GM18951 (cell line): Measurements from ENCODE around the gene SH3RF3.

Source experiments
- POLR2A ChIP-seq: IDR thresholded peaks from 4 replicates; pipeline ENCODE4 v1.6.1; 2011; ENCODE audit warnings: mild to moderate bottlenecking; ENCODE audit not compliant: insufficient read length, insufficient read depth; ENCODE audit errors: extremely low read depth
- in situ Hi-C: fragments of 300-500 bp; cut with MboI; formaldehyde crosslinking; loops from one replicate; pipeline ENCODE4 v1.12.0; 2022; ENCODE audit warnings: low sequenced_read_pairs, mixed read lengths, inconsistent platforms; ENCODE audit not compliant: unreplicated experiment

The SH3RF3 gene

DNA sequence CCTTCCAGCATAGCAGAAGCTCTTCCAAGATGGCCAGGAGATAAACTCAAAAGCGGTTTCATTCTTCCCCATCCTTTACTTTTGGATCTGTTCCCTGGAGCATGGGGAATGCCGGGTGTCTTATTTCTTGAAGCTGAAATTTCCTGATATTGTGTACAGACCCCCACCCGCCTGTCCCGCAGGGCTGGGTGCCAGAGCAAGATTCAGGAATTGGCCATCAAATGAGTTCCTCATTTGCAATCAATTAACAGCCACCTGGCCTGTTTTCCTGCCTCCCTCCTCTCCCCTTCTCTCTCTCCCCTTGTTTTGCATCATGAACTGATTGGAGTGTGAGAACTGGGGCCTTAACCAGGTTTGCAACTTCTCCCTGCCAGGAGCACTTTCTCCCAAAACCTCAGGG, 202.1 kb downstream of the SH3RF3 start:
- no peak for TF ChIP-seq POLR2A
- in situ Hi-C loops = no loop called here

- no peak for TF ChIP-seq POLR2A
- in situ Hi-C loops = no loop called here
Observed at GRCh38 chr2:109331896-109332848, 203.2 kb downstream of the SH3RF3 start.

DNA sequence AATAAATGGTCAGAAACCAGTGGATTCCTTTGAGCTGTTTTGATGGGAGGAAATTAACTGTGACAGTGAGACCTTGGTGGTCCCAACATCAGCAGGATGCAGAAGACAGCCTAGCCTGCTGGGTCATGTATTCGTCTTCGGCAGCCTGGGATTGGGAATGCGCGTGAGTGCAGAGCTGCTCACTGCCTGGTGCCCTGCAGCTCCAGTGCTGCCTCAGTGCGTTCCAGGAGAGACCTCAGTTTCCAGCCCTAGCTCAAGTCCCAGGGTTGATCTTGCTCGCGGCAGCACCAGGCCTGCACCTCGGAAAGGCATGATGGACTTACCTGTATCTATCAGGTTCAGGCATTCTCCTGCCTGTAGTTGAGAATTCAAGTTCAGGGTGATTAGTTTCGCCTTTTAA, 203.9 kb downstream of the SH3RF3 start:
- TF ChIP-seq POLR2A = no peak
- in situ Hi-C loops = no loop called here

- in situ Hi-C loops = no loop called here
- no peak for TF ChIP-seq POLR2A
Observed at GRCh38 chr2:109333414-109334210, 204.6 kb downstream of the SH3RF3 start.

DNA sequence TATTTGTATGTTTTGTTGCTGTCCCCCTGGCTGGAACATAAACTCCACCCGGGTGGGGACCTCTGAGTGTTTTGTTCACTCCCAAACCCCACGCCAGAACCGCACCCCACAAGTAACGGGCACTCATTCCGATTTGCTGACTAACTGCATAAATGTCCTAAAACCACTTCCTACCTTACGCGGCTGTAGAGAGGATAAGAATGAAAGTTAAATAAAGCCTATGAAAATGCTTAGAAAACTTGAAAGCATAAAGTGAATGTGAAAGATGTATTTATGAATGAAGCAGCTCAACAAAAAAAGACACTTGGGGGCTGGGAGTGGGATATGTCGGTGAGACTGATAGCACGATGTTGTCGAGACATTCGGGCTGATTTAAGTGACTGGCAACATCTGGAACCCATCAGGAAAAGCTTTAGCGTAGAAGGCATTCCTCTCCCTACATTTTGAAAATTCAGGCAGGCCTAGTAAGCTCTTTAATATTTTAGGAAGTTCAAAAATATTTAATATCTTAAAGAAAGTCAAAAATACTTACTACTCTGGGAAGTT, 206.7 kb downstream of the SH3RF3 start:
- no peak for TF ChIP-seq POLR2A
- in situ Hi-C loops = no loop called here

DNA sequence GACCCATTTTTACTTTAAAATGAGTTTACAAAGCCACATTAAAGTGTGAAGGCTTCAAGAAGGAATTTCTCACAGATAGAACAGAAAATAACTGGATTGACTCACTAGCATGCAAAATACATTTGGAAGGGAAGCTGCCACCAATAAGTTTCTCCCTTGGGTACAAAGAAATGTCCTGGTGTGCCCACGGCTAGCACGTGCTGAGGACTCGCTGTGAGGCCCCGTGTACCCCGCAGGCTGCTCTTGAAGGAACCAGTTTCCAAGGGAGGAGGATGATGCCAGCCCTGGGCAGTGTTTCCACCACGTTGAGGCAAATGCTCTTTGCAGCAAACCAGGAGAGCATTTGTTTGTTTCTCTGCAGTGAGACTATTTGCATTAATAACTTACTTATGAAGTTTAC, 207.3 kb downstream of the SH3RF3 start:
- no peak for TF ChIP-seq POLR2A
- in situ Hi-C loops = no loop called here

- TF ChIP-seq POLR2A = no peak
- in situ Hi-C loops = no loop called here
Observed at GRCh38 chr2:109337221-109337620, 208.2 kb downstream of the SH3RF3 start.

- no peak for TF ChIP-seq POLR2A
- in situ Hi-C loops = no loop called here
Observed at GRCh38 chr2:109339519-109339966, 210.5 kb downstream of the SH3RF3 start.

DNA sequence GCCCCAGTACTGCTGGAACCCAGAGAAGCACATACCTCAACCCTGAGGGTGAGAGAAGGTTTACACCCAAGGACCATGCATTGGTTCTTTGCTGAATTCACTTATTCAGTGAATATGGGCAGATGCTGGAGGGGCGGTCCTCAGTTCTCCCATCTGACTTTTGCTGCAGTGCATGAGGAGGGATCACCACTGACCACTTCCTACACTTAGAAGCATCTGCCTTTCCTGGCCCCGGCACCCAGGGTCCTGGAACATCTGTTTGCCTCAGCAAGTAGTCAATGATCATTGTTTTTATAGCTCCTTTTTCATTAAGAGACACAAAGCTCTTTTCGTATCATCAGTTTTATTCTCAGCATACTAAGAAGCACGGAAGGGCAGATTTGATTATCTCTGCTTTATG, 211.4 kb downstream of the SH3RF3 start:
- in situ Hi-C loops = no loop called here
- TF ChIP-seq POLR2A = no peak

- TF ChIP-seq POLR2A = no peak
- in situ Hi-C loops = no loop called here
Observed at GRCh38 chr2:109341355-109342255, 212.6 kb downstream of the SH3RF3 start.

DNA sequence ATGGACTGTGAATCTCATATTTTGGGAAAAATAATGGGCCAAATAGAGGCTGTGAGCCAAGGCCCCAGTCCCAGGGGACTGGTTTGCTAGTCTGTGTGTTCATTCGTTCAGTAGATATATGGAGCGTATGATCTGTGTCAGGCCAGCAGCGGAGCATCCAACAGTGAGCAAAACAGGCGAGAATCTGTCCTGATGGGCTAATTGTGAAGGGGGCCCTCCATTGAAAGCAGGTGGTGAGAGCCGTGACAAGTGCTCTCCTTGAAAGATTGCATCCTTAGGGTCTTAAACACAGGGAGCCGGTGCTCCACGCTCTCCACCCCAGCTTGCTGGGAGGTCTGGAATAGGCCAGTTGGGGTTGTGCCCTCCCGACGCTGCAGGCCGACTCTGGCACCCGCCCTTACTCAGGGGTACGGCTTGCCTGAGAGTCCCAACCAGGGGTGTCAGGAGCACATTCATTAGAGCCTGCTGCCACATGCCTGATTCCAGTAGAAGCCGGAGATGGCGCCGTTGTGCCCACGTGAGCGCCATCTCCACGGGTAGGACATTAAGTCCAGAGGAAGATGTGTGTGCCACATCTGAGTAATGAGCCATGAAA, 213.3 kb downstream of the SH3RF3 start:
- no peak for TF ChIP-seq POLR2A
- in situ Hi-C loops = no loop called here

- TF ChIP-seq POLR2A = no peak
- in situ Hi-C loops = no loop called here
Observed at GRCh38 chr2:109342930-109343329, 213.9 kb downstream of the SH3RF3 start.
